Activated naive CD4-positive, alpha-beta T cell treated with anti-CD3 and anti-CD28 coated beads, Interleukin-2, amount 50 U/mL, for 24 hours (primary cell): Measurements from ENCODE around the gene RRAGB.
"Not testable (repeated sequence)": the region's sequence is repeated elsewhere in the genome, so short reads cannot be mapped to it uniquely, and the experiment has no call there.

Experiments used
- H3K27ac Mint-ChIP-seq: one replicate; pipeline ENCODE4 v1.8.0; 2021; ENCODE audit warnings: mild to moderate bottlenecking, mixed read lengths
- H3K27me3 Mint-ChIP-seq: one replicate; pipeline ENCODE4 v1.8.0; 2021; ENCODE audit warnings: mixed read lengths
- H3K36me3 Mint-ChIP-seq: one replicate; pipeline ENCODE4 v1.8.0; 2021; ENCODE audit warnings: mixed read lengths
- H3K4me1 Mint-ChIP-seq: one replicate; pipeline ENCODE4 v1.8.0; 2021; ENCODE audit warnings: mixed read lengths
- H3K4me3 Mint-ChIP-seq: one replicate; pipeline ENCODE4 v1.8.0; 2021; ENCODE audit warnings: mild to moderate bottlenecking, mixed read lengths
- H3K9me3 Mint-ChIP-seq: one replicate; pipeline ENCODE4 v1.8.0; 2021; ENCODE audit warnings: mixed read lengths

The RRAGB gene

DNA sequence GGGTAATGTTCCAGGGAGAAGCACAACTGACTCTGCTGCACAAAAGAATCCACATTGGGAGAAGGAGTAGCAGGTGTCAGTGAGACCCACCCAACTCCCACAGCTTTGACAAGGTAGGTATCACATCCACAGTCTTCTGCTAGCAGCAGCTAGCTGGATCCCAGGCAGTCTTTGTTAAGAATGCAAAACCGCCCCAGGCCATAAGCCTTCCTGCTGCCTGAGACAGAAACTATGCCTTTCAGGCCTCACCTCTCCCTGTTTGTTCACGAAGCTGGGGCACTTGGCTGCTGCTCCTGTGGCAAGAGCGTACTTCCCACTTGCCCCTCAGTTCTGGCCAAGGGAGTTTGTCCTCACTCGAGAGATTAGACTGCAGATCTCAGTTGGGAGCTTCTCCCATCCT lies 21.4 kb downstream of the RRAGB start:
- Mint-ChIP-seq H3K27me3 (no peaks in the 10 kb centered on the region), H3K27ac (no peak overlapping the region), H3K9me3 (peaks cover 7% of the 10 kb centered on the region), H3K4me3 (no peak overlapping the region), H3K36me3 (peaks cover 32% of the 10 kb centered on the region), H3K4me1 (peaks cover 4% of the 10 kb centered on the region)

DNA sequence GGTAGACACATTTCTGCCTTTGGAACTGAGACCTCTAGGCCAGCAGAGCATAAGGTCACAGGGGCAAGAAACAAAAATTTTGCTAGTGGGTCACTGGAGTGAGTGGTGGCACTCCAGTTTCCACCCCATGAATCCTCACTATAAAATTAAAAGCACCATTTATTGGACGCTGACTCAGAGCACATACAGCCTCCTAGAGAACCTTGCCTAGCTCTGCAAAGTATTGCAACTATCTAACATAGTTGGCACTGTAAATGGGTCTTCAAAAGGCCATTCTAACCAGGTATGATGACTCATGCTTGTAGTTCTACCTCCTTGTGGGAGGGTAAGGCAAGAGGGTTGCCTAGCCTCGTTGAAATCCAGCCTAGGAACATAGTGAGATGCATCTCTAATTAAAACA lies 25.1 kb downstream of the RRAGB start:
- Mint-ChIP-seq H3K36me3 (peaks cover 20% of the 10 kb centered on the region), H3K4me1 (no peaks in the 10 kb centered on the region)

DNA sequence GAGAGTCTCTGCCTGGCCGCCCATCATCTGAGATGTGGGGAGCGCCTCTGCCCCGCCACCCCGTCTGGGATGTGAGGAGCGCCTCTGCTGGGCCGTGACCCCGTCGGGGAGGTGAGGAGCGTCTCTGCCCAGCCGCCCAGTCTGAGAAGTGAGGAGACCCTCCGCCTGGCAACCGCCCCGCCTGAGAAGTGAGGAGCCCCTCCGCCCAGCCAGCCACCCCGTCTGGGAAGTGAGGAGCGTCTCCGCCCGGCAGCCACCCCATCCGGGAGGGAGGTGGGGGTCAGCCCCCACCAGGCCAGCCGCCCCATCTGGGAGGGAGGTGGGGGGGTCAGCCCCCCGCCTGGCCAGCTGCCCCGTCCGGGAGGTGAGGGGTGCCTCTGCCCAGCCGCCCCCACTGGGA lies 30.9 kb downstream of the RRAGB start:
- H3K27ac Mint-ChIP-seq, H3K9me3 Mint-ChIP-seq: not testable (repeated sequence)
- peaks cover 10% of the 10 kb centered on the region for H3K36me3 Mint-ChIP-seq

More for the DNA sequence above, 25.1 kb downstream of the RRAGB start:
- H3K4me3 Mint-ChIP-seq: no peak overlapping the region
- H3K27me3 Mint-ChIP-seq: no peaks in the 10 kb centered on the region
- no peaks in the 10 kb centered on the region for H3K9me3 Mint-ChIP-seq
- H3K27ac Mint-ChIP-seq: no peak overlapping the region

DNA sequence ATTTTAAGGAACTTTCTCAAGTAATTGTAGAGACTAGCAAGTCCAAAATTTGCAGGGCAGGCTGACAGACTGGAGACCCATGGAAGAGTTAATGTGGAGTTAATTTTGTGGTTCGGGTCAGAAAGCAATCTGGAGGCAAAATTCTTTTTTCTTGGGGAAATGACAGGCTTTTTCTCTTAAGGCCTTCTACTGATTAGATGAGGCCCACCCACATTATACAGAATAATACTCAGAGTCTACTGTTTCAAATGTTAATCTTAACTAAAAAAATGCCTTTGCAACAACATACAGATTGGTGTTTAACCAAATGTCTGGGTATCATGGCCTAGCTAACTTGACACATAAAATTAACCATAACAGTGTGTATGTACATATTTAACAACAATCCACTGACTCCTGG lies 32.7 kb downstream of the RRAGB start:
- no peaks in the 10 kb centered on the region for H3K27me3 Mint-ChIP-seq

More for the DNA sequence above, 30.9 kb downstream of the RRAGB start:
- H3K4me3 Mint-ChIP-seq, H3K4me1 Mint-ChIP-seq, H3K27me3 Mint-ChIP-seq: not testable (repeated sequence)

DNA sequence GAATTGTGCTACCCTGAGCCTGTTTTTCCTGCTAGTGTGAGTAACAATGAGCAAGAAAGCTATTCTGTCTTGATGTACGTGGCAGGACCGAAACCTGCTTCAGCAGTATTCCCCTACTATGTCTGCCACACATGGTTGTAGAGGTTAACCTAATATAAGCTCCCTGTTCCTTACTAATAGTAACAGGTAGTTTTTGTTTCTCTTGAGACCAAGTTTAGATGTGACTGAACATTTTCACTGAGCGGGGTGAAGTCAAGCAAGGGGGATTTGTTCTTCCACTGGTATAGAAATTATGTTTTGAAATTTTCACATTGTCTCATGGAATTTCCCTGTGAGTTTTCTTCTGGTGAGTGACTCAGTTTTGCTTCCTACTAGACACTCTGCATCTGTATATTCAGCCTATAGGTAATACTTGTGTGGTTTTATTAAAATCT lies 37.3 kb downstream of the RRAGB start:
- Mint-ChIP-seq H3K36me3 (peaks cover 10% of the 10 kb centered on the region), H3K27ac (no peak overlapping the region)

More for the DNA sequence above, 32.7 kb downstream of the RRAGB start:
- Mint-ChIP-seq H3K4me3 (no peak overlapping the region), H3K36me3 (peaks cover 5% of the 10 kb centered on the region), H3K4me1 (no peaks in the 10 kb centered on the region), H3K27ac (no peak overlapping the region), H3K9me3 (no peaks in the 10 kb centered on the region)

DNA sequence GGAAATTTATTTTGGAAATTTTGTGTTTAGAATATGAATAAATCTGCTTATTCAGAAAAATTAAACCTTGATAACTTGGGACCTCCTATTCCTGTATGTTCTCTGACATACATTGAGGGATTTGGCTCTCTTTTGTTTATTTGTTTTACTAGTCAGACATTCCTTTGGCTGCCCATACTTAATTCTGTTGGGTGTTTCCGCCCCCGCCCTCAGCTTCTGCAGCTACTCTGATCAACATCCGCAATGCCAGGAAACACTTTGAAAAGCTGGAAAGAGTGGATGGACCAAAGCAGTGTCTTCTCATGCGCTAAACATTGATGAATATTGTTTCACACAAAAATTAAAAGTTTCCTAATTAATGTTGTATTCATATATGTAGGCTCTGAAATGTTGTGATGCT lies 40.5 kb downstream of the RRAGB start:
- H3K4me3 Mint-ChIP-seq: no peak overlapping the region
- no peak overlapping the region for H3K27ac Mint-ChIP-seq
- H3K4me1 Mint-ChIP-seq: no peaks in the 10 kb centered on the region
- H3K27me3 Mint-ChIP-seq: no peaks in the 10 kb centered on the region
- no peaks in the 10 kb centered on the region for H3K9me3 Mint-ChIP-seq
- H3K36me3 Mint-ChIP-seq: peaks cover 25% of the 10 kb centered on the region

More for the DNA sequence above, 37.3 kb downstream of the RRAGB start:
- Mint-ChIP-seq H3K4me3 (no peak overlapping the region), H3K27me3 (no peaks in the 10 kb centered on the region), H3K4me1 (no peaks in the 10 kb centered on the region), H3K9me3 (no peaks in the 10 kb centered on the region)

DNA sequence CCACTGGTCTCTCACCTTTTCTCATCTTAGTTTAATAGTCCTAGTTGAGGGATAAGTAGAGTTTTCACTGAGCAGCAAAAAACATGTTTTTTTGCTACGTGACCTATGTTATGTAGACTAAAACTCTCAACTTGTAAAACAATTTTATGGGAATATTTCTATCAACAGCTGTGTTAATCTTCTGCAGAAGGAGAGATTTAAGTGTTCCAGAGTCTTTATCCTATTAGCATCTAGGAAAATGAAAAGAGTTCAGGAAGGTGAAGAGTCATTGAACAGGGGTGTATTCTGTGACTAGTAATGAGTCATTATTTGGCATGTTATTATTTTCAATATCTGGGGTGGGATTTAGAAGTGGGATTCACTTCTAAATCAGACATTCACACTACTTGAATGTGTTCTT lies 41.9 kb downstream of the RRAGB start:
- H3K4me1 Mint-ChIP-seq: no peaks in the 10 kb centered on the region
- no peak overlapping the region for H3K27ac Mint-ChIP-seq
- H3K36me3 Mint-ChIP-seq: peaks cover 31% of the 10 kb centered on the region
- H3K4me3 Mint-ChIP-seq: no peak overlapping the region
- H3K27me3 Mint-ChIP-seq: no peaks in the 10 kb centered on the region
- H3K9me3 Mint-ChIP-seq: no peaks in the 10 kb centered on the region

GRCh38 chrX:55767100-55767499 lies 49.6 kb downstream of the RRAGB start:
- Mint-ChIP-seq H3K4me1 (no peaks in the 10 kb centered on the region), H3K4me3 (no peak overlapping the region), H3K36me3 (peaks cover 31% of the 10 kb centered on the region), H3K27ac (no peak overlapping the region), H3K27me3 (no peaks in the 10 kb centered on the region), H3K9me3 (peaks cover 6% of the 10 kb centered on the region)

DNA sequence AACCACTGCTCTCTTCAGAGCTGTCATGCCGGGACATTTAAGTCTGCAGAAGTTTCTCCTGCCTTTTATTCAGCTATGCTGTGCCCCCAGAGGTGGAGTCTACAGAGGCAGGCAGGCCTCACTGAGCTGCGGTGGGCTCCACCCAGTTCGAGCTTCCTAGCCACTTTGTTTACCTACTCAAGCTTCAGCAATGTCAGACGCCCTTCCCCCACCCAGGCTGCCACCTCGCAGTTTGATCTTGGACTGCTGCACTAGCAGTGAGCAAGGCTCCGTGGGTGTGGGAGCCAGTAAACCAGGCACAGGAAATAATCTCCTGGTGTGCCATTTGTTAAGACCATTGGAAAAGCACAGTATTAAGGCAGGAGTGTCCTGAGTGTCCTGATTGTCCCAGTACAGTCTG lies 56.9 kb downstream of the RRAGB start:
- not testable (repeated sequence) for H3K27me3 Mint-ChIP-seq, H3K9me3 Mint-ChIP-seq, H3K4me1 Mint-ChIP-seq, H3K4me3 Mint-ChIP-seq, H3K27ac Mint-ChIP-seq
- peaks cover 34% of the 10 kb centered on the region for H3K36me3 Mint-ChIP-seq

DNA sequence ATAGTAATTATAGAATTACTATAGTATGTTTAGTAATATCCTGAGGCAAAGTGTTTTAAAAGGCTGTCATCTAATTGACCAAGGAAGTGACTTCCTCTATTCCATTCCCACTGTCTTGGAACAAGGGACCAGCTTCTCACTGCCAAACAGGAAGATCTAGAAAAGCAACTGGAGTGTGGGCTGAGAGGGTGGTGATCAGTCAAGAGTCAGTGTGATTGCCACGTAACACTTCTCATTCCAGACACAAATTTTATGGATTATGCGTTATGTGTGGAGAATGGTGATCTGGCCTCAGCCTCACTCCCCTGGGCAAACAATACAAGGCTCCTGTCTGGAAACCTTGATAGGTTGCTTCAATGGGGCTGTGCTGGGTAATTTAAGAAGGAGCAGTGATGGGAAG lies 60.0 kb downstream of the RRAGB start:
- no peak overlapping the region for H3K4me3 Mint-ChIP-seq
- no peaks in the 10 kb centered on the region for H3K9me3 Mint-ChIP-seq
- peaks cover 8% of the 10 kb centered on the region for H3K4me1 Mint-ChIP-seq
- peaks cover 17% of the 10 kb centered on the region for H3K36me3 Mint-ChIP-seq
- no peaks in the 10 kb centered on the region for H3K27me3 Mint-ChIP-seq
- H3K27ac Mint-ChIP-seq: no peak overlapping the region

- peaks cover 7% of the 10 kb centered on the region for H3K4me1 Mint-ChIP-seq
- H3K4me3 Mint-ChIP-seq: no peak overlapping the region
- H3K27me3 Mint-ChIP-seq: no peaks in the 10 kb centered on the region
- H3K36me3 Mint-ChIP-seq: peaks cover 16% of the 10 kb centered on the region
- no peaks in the 10 kb centered on the region for H3K9me3 Mint-ChIP-seq
- H3K27ac Mint-ChIP-seq: no peak overlapping the region
Observed at GRCh38 chrX:55778322-55778721, 60.8 kb downstream of the RRAGB start.

- H3K27me3 Mint-ChIP-seq: no peaks in the 10 kb centered on the region
Observed at GRCh38 chrX:55783723-55784122, 66.2 kb downstream of the RRAGB start.

DNA sequence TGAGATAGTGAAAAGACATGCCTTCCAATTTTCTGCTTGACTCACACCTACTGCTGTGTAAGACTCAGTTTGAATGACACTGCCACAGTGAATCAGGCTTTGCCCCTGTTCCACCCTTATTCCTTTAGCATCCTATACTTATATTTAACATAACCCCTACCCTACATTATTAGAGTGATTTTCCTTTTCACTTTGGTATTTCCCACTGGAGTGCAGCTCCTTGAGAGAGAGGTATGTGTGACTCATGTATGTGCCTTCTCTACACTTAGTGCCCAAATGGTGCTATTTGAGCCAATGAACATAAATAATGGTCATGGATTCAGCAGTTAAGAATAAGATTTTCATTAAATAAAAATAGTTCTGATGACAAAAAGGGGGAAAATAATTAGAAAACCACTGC lies 69.5 kb downstream of the RRAGB start:
- H3K27me3 Mint-ChIP-seq: no peaks in the 10 kb centered on the region
- no peaks in the 10 kb centered on the region for H3K4me1 Mint-ChIP-seq
- no peak overlapping the region for H3K27ac Mint-ChIP-seq
- no peaks in the 10 kb centered on the region for H3K36me3 Mint-ChIP-seq
- H3K9me3 Mint-ChIP-seq: no peaks in the 10 kb centered on the region
- no peak overlapping the region for H3K4me3 Mint-ChIP-seq

More at GRCh38 chrX:55783723-55784122, 66.2 kb downstream of the RRAGB start:
- Mint-ChIP-seq H3K4me1 (no peaks in the 10 kb centered on the region), H3K9me3 (no peaks in the 10 kb centered on the region), H3K36me3 (no peaks in the 10 kb centered on the region), H3K27ac (no peak overlapping the region), H3K4me3 (no peak overlapping the region)

DNA sequence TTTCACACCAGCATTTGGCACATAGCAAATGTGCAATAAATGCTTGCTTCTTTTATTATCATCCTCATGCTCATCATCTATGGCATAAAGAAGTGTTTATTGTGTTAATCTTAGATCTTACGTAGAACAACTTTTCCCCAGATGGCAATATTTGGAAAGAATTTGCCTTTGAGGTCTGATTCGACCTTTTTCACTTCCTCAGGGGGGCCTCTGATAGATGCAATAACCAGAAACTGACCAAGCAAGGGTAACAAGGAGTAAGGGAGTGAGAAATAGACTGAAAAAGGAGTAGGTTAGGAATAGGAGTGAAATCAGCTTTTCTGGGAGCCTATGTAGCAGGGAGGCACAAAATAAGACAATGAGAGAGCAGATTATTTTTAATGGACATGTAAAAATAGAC lies 70.2 kb downstream of the RRAGB start:
- H3K9me3 Mint-ChIP-seq: no peaks in the 10 kb centered on the region
- H3K27ac Mint-ChIP-seq: no peak overlapping the region
- H3K4me3 Mint-ChIP-seq: no peak overlapping the region
- H3K36me3 Mint-ChIP-seq: no peaks in the 10 kb centered on the region
- H3K27me3 Mint-ChIP-seq: no peaks in the 10 kb centered on the region
- H3K4me1 Mint-ChIP-seq: no peaks in the 10 kb centered on the region

- H3K4me1 Mint-ChIP-seq: no peaks in the 10 kb centered on the region
- H3K36me3 Mint-ChIP-seq: no peaks in the 10 kb centered on the region
- H3K9me3 Mint-ChIP-seq: no peaks in the 10 kb centered on the region
- no peaks in the 10 kb centered on the region for H3K27me3 Mint-ChIP-seq
- H3K4me3 Mint-ChIP-seq: no peak overlapping the region
- H3K27ac Mint-ChIP-seq: no peak overlapping the region
Observed at GRCh38 chrX:55794405-55794804, 76.9 kb downstream of the RRAGB start.

DNA sequence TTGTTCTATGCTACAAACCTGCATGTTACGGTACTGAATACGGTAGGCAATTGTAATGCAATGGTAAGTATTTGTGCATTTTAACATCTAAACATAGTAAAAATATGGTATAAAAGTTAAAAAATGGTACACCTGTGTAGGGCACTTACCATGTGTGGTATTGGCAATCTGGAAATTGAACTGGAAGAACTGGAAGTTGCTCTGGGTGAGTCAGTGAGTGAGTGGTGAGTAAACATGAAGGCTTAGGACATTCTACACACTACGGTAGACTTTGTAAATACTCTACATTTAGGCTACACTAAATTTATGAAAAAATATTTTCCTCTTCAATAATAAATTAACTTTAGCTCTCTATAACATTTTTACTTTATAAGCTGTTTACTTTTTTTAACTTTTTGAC lies 78.9 kb downstream of the RRAGB start:
- Mint-ChIP-seq H3K9me3 (no peaks in the 10 kb centered on the region), H3K36me3 (no peaks in the 10 kb centered on the region), H3K27ac (no peak overlapping the region), H3K27me3 (no peaks in the 10 kb centered on the region), H3K4me3 (no peak overlapping the region), H3K4me1 (no peaks in the 10 kb centered on the region)

- no peaks in the 10 kb centered on the region for H3K36me3 Mint-ChIP-seq
- no peaks in the 10 kb centered on the region for H3K9me3 Mint-ChIP-seq
- no peak overlapping the region for H3K4me3 Mint-ChIP-seq
- no peak overlapping the region for H3K27ac Mint-ChIP-seq
- no peaks in the 10 kb centered on the region for H3K27me3 Mint-ChIP-seq
- no peaks in the 10 kb centered on the region for H3K4me1 Mint-ChIP-seq
Observed at GRCh38 chrX:55801811-55802210, 84.3 kb downstream of the RRAGB start.
